GM21576 (cell line): Measurements from ENCODE around the gene HBD.

Experiments
- ATAC-seq: cut with Tn5 transposase; IDR thresholded peaks from one replicate; pipeline ENCODE4 v1.9.1; 2021; ENCODE audit warnings: mild to moderate bottlenecking, moderate library complexity; ENCODE audit not compliant: unreplicated experiment

Gene HBD

GRCh38 chr11:5235364-5236095 is 1.2 kb upstream of the HBD start:
- no peak for ATAC-seq

GRCh38 chr11:5233307-5233706 is 976 bp downstream of the HBD start:
- no peak for ATAC-seq

DNA sequence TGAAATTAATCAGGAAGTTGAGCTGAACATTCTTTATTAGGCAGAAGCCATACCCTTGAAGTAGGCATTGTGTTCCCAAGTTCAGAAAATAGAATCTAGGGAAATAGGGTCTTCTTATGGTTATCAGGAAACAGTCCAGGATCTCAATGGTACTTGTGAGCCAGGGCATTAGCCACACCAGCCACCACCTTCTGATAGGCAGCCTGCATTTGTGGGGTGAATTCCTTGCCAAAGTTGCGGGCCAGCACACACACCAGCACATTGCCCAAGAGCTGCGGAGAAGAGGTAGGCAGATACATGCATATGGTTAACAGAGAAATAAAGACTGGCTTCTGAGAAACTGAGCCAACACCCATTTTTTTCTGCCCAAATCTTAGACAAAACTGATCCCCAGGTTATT is 1.5 kb downstream of the HBD start:
- no peak for ATAC-seq

- no peak for ATAC-seq
Measured at GRCh38 chr11:5232176-5232575, 2.1 kb downstream of the HBD start.

- no peak for ATAC-seq
Measured at GRCh38 chr11:5231111-5231510, 3.2 kb downstream of the HBD start.

GRCh38 chr11:5230266-5230665 is 4.0 kb downstream of the HBD start:
- ATAC-seq, result no peak

DNA sequence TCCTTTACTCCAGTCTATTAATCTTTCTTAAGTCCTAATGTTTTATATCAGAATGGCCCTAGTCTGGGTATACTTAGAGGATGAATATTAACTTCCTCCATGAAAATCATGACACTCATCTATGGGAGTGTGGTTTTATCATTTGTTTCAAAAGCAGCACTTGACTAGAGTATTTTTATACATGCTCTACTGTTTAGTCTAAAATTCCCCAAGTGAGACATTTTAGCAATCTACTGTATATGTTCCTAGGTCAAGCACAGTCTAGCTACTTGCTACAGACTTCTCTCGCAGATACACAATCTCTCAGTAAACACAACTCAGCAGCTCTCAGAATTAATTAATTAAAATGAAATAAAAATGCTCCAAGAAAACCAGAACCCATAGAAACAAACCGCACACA is 4.5 kb downstream of the HBD start:
- ATAC-seq, result no peak

- no peak for ATAC-seq
Measured at GRCh38 chr11:5229356-5229755, 4.9 kb downstream of the HBD start.

DNA sequence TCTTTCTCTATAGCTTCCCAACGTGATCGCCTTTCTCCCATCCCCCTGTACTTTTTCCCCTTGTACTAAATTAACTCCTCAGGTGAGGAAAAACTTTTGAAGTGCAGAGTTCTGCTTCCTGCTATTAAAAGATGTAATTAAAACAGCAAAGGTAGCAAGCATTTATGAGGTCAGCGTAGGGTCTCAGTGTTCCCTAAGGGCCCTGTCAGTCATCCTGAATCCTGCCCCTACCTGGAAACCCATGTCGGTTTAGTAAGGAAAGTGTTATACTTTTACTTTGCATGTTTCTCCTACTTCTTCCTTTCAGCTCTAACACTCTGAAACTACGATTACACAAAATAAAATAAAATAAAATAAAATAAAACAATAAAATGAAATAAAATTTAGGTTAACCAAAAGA is 6.2 kb downstream of the HBD start:
- no peak for ATAC-seq

- no peak for ATAC-seq
Measured at GRCh38 chr11:5227681-5228080, 6.6 kb downstream of the HBD start.

- no peak for ATAC-seq
Measured at GRCh38 chr11:5226732-5227310, 7.5 kb downstream of the HBD start, which contains the start of gene HBB. TSS of gene HBB (minus strand) at chr11:5227071. CDS start at chr11:5227021, 50 bp downstream.

- ATAC-seq, result no peak
Measured at GRCh38 chr11:5225480-5225871, 8.8 kb downstream of the HBD start.

- no peak for ATAC-seq
Measured at GRCh38 chr11:5224538-5225479, 9.5 kb downstream of the HBD start.

DNA sequence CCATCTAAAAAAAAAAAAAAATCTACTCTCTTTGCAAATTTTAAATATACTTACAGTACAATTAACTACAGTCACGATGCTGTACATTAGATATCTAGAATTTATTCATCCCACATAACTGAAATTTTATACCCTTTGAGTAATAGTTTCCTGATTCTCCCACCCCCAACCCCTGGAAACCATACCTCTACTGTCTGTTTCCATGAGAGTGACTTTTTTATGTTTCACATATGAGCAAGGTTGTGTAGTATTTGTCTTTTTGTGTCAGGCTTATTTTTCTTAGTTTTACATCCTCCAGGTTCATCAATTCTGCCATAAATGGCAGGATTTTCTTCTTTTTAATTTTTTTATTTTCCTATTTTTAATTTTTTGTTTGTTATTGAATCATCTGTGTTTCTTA is 10.6 kb downstream of the HBD start:
- ATAC-seq, result no peak

DNA sequence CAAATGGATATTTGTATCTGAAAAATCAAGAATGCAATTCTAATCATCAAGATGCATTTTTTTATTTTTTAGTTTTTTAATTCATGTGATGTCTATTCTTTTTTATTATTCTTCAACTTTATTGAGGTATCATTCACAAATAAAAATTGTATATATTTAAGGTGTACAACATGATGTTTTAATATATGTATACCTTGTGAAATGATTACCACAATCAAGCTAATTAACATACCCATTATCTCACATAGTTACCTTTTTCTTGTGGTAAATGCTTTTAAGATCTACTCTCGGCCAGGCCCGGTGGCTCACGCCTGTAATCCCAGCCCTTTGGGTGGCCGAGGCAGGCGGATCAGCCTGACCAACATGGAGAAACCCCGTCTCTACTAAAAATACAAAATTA is 11.1 kb downstream of the HBD start:
- no peak for ATAC-seq

GRCh38 chr11:5210376-5210885 is 23.9 kb downstream of the HBD start:
- no peak for ATAC-seq

GRCh38 chr11:5204787-5205186 is 29.5 kb downstream of the HBD start:
- ATAC-seq, result no peak

DNA sequence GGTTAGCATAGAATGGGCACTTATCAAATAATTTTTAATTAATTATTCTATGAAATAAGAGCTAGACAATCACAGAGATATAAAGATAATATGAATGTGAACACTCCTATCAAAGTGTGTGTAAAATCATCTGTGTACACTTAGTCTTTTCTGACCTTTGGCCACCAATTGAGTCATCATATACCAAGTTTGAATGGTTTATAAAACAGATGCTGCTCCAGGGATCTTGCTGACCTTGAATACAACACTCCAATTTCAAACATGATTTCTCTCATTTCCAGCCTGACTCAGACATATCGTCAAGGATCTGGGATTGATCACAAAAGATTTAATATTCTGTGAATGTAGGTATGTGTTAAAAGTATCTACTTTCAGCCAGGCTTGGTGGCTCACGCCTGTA is 30.9 kb downstream of the HBD start:
- no peak for ATAC-seq

DNA sequence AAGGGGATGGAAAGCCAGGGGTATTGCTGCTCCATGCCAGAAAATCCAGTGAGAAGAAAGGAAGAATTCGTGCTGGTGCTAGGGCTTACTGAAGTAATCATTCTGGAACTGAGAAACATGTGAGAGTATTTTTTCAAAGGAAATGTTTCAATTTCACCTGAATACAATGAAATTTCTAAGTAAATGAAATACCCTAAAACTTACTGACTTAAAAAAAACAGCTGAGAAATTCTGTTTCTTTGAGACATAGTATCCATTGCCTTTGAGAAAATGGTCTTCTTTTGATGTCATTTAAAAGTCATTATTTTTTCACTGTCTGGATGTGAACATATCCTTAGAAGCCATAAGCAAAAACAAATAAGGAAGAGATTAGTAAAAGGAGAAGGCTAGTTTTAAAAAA is 33.7 kb downstream of the HBD start, which contains the start of gene OR51V1:
TSS of gene OR51V1 (minus strand) at position 101 of the 400 bp plus-strand sequence. CDS start at position 101, 0 bp downstream.
- ATAC-seq, result no peak

DNA sequence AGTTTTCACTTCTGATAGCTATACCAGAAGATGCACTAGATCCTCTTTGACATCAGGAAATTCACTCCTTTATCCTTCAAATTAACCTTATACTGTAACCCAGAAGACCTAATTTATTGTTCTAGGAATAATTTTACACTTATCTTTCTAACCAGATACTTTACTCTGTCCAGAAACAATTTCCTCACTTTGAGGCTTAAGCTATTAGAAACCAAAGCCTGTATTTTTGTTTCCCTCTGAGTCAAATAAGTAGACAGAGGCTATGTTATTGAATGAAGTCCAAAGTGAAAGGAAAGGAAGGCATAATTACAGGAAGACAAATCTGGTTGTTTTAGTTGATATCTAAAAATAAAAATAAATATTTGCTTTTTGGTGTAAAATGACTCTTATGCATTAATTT is 36.0 kb downstream of the HBD start:
- ATAC-seq, result no peak

DNA sequence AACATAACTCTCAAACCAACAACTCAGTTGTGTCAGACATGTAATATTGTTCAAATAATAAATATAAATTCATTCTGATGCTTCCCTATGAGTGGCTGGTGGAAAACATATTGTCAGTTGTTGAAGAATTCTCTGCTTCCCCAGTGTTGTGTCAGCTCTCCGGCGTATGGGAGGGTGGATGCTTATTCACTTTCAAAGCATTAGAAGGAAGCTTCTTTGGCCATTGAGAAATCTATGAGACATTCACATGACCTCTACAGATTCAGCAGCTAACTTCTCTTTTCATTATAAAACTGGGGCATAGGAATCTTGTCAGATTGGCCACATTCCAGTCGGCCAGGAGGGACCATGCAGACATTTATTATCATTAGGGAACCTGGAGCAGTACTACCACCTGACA is 36.7 kb downstream of the HBD start:
- ATAC-seq, result no peak
